ENCODE results near the gene HSPA4. TPM values are rescaled to one million over a fixed set of nuclear protein-coding genes. Genes with fewer than 3 reads are reported as not detected.
"Not testable (repeated sequence)": the region's sequence is repeated elsewhere in the genome, so short reads cannot be mapped to it uniquely, and the experiment has no call there.

Gene HSPA4
- total RNA-seq, 8 experiments from 2014 or later: 77.9 to 159 (median 113) TPM

- Histone ChIP-seq H3K27ac (no peak overlapping the region), H3K4me3 (no peak overlapping the region), H3K4me1 (replicated peaks in 1 of 2) (no peaks in the 10 kb centered on the region)
- ATAC-seq (replicated peaks in 6 of 8): no peak
- whole genome bisulfite sequencing, 10 experiments: 35 to 100% (median 84%) methylated on average over 1 to 5 of the region's 11 CpGs; no CpG with 5 or more reads in 2 of the 10 experiments
- in situ Hi-C loops (cut with MboI; ENCODE audit: low pct_unique_long_range_greater_than_20kb in 2 of 9, low sequenced_read_pairs in 9 of 9, unreplicated experiment in 9 of 9): no loop called here
These were observed 17.7 kb upstream of the HSPA4 start for GRCh38 chr5:133034064-133034463.

GRCh38 chr5:133035224-133035623 is 16.6 kb upstream of the HSPA4 start:
- Histone ChIP-seq H3K4me3 (no peak overlapping the region), H3K4me1 (replicated peaks in 1 of 2) (no peaks in the 10 kb centered on the region), H3K27ac (no peak overlapping the region)
- in situ Hi-C loops (cut with MboI; ENCODE audit: low pct_unique_long_range_greater_than_20kb in 2 of 9, low sequenced_read_pairs in 9 of 9, unreplicated experiment in 9 of 9): no loop called here
- WGBS, 10 experiments: 75 to 100% (median 90%) methylated on average over 1 to 2 of the region's 2 CpGs; no CpG with 5 or more reads in 2 of the 10 experiments
- no peak for ATAC-seq (replicated peaks in 6 of 8)

- H3K4me1 ChIP-seq (replicated peaks in 1 of 2); in situ Hi-C loops (cut with MboI; ENCODE audit: low pct_unique_long_range_greater_than_20kb in 2 of 9, low sequenced_read_pairs in 9 of 9, unreplicated experiment in 9 of 9); H3K27ac ChIP-seq; H3K4me3 ChIP-seq: not testable (repeated sequence)
- peak in 2 of 8 experiments; percentile 51 to 67 for ATAC-seq (replicated peaks in 6 of 8)
- 30 to 100% (median 93%) methylated on average over 1 to 4 of the region's 6 CpGs; no CpG with 5 or more reads in 1 of the 10 experiments for WGBS, 10 experiments
These were observed 15.1 kb upstream of the HSPA4 start for GRCh38 chr5:133036677-133037076.

GRCh38 chr5:133041157-133041784 is 10.5 kb upstream of the HSPA4 start:
- in situ Hi-C loops (cut with MboI; ENCODE audit: low pct_unique_long_range_greater_than_20kb in 2 of 9, low sequenced_read_pairs in 9 of 9, unreplicated experiment in 9 of 9): no loop called here

GRCh38 chr5:133041910-133042309 is 9.9 kb upstream of the HSPA4 start:
- WGBS, 10 experiments: 67 to 100% (median 100%) methylated on average over 1 of the region's 1 CpG; no CpG with 5 or more reads in 6 of the 10 experiments
- in situ Hi-C loops (cut with MboI; ENCODE audit: low pct_unique_long_range_greater_than_20kb in 2 of 9, low sequenced_read_pairs in 9 of 9, unreplicated experiment in 9 of 9): no loop called here
- peak in 2 of 8 experiments; percentile 55 to 58 for ATAC-seq (replicated peaks in 6 of 8)

More at GRCh38 chr5:133041157-133041784, 10.5 kb upstream of the HSPA4 start:
- 53 to 100% (median 79%) methylated on average over 1 to 2 of the region's 3 CpGs; no CpG with 5 or more reads in 6 of the 10 experiments for WGBS, 10 experiments
- Histone ChIP-seq H3K4me3 (no peak overlapping the region), H3K27ac (no peak overlapping the region), H3K4me1 (replicated peaks in 1 of 2) (no peaks in the 10 kb centered on the region)
- ATAC-seq (replicated peaks in 6 of 8): no peak

GRCh38 chr5:133046560-133046959 is 5.3 kb upstream of the HSPA4 start:
- ATAC-seq (replicated peaks in 6 of 8); H3K4me3 ChIP-seq; in situ Hi-C loops (cut with MboI; ENCODE audit: low pct_unique_long_range_greater_than_20kb in 2 of 9, low sequenced_read_pairs in 9 of 9, unreplicated experiment in 9 of 9); H3K27ac ChIP-seq: not testable (repeated sequence)
- H3K4me1 ChIP-seq (replicated peaks in 1 of 2): peaks cover 10 to 11% of the 10 kb centered on the region in 2 donors
- WGBS, 10 experiments: 60 to 97% (median 89%) methylated on average over 2 to 8 of the region's 8 CpGs; no CpG with 5 or more reads in 1 of the 10 experiments

More at GRCh38 chr5:133041910-133042309, 9.9 kb upstream of the HSPA4 start:
- Histone ChIP-seq H3K4me3 (no peak overlapping the region), H3K4me1 (replicated peaks in 1 of 2) (no peaks in the 10 kb centered on the region), H3K27ac (no peak overlapping the region)

- ATAC-seq (replicated peaks in 6 of 8): no peak
- in situ Hi-C loops (cut with MboI; ENCODE audit: low pct_unique_long_range_greater_than_20kb in 2 of 9, low sequenced_read_pairs in 9 of 9, unreplicated experiment in 9 of 9): no loop called here
- 40 to 90% (median 73%) methylated on average over 1 to 2 of the region's 19 CpGs; no CpG with 5 or more reads in 6 of the 10 experiments for WGBS, 10 experiments
These were observed 4.4 kb upstream of the HSPA4 start for GRCh38 chr5:133047404-133047803.

GRCh38 chr5:133048993-133049725 is 2.7 kb upstream of the HSPA4 start:
- no peak overlapping the region for H3K4me3 ChIP-seq

More at GRCh38 chr5:133047404-133047803, 4.4 kb upstream of the HSPA4 start:
- no peak overlapping the region for H3K27ac ChIP-seq
- peaks cover 10 to 11% of the 10 kb centered on the region in 2 donors for H3K4me1 ChIP-seq (replicated peaks in 1 of 2)
- H3K4me3 ChIP-seq: no peak overlapping the region

GRCh38 chr5:133049726-133050048 is 2.1 kb upstream of the HSPA4 start:
- no peak overlapping the region for H3K27ac ChIP-seq
- in situ Hi-C loops (cut with MboI; ENCODE audit: low pct_unique_long_range_greater_than_20kb in 2 of 9, low sequenced_read_pairs in 9 of 9, unreplicated experiment in 9 of 9): no loop called here
- peaks cover 11 to 17% of the 10 kb centered on the region in 2 donors for H3K4me1 ChIP-seq (replicated peaks in 1 of 2)
- no peak for ATAC-seq (replicated peaks in 6 of 8)
- H3K4me3 ChIP-seq: no peak overlapping the region
- WGBS, 10 experiments: 0 to 100% (median 73%) methylated on average over 1 of the region's 1 CpG

More at GRCh38 chr5:133048993-133049725, 2.7 kb upstream of the HSPA4 start:
- ATAC-seq (replicated peaks in 6 of 8): no peak
- Histone ChIP-seq H3K4me1 (replicated peaks in 1 of 2) (peaks cover 11 to 17% of the 10 kb centered on the region in 2 donors), H3K27ac (no peak overlapping the region)
- 51 to 94% (median 73%) methylated on average over 2 to 6 of the region's 6 CpGs; no CpG with 5 or more reads in 1 of the 10 experiments for WGBS, 10 experiments
- in situ Hi-C loops (cut with MboI; ENCODE audit: low pct_unique_long_range_greater_than_20kb in 2 of 9, low sequenced_read_pairs in 9 of 9, unreplicated experiment in 9 of 9): no loop called here

GRCh38 chr5:133050521-133050920 is 1.3 kb upstream of the HSPA4 start:
- WGBS, 10 experiments: 0 to 58% (median 25%) methylated on average over 1 to 4 of the region's 4 CpGs; no CpG with 5 or more reads in 1 of the 10 experiments
- in situ Hi-C loops (cut with MboI; ENCODE audit: low pct_unique_long_range_greater_than_20kb in 2 of 9, low sequenced_read_pairs in 9 of 9, unreplicated experiment in 9 of 9): no loop called here
- H3K4me1 ChIP-seq (replicated peaks in 1 of 2): peaks cover 11 to 17% of the 10 kb centered on the region in 2 donors
- no peak for ATAC-seq (replicated peaks in 6 of 8)
- H3K27ac ChIP-seq: peak overlapping the region; percentile 97 to 99
- peak overlapping the region; percentile 65 to 92 (median 83) for H3K4me3 ChIP-seq

GRCh38 chr5:133051061-133051541 is 712 bp upstream of the HSPA4 start:
- peaks cover 11 to 17% of the 10 kb centered on the region in 2 donors for H3K4me1 ChIP-seq (replicated peaks in 1 of 2)
- peak overlapping the region; percentile 97 to 99 for H3K27ac ChIP-seq
- 0 to 6% (median 0%) methylated on average over 1 to 8 of the region's 15 CpGs; no CpG with 5 or more reads in 3 of the 10 experiments for WGBS, 10 experiments
- in situ Hi-C loops (cut with MboI; ENCODE audit: low pct_unique_long_range_greater_than_20kb in 2 of 9, low sequenced_read_pairs in 9 of 9, unreplicated experiment in 9 of 9): no loop called here
- peak overlapping the region; percentile 65 to 92 (median 83) for H3K4me3 ChIP-seq
- ATAC-seq (replicated peaks in 6 of 8): peak in 1 of 8 experiments; percentile 1

- H3K4me3 ChIP-seq: peak overlapping the region; percentile 65 to 92 (median 83)
- in situ Hi-C loops (cut with MboI; ENCODE audit: low pct_unique_long_range_greater_than_20kb in 2 of 9, low sequenced_read_pairs in 9 of 9, unreplicated experiment in 9 of 9): no loop called here
- peak overlapping the region; percentile 97 to 99 for H3K27ac ChIP-seq
- H3K4me1 ChIP-seq (replicated peaks in 1 of 2): peaks cover 11 to 17% of the 10 kb centered on the region in 2 donors
- WGBS, 10 experiments: 0 to 7% (median 0%) methylated on average over 1 to 31 of the region's 59 CpGs; no CpG with 5 or more reads in 2 of the 10 experiments
- peak in 7 of 8 experiments; percentile 4 to 28 (median 25) for ATAC-seq (replicated peaks in 6 of 8)
These were observed 733 bp downstream of the HSPA4 start for GRCh38 chr5:133052317-133053175.

Measured in motor neuron (in vitro differentiated cells).